Smooth muscle cell (in vitro differentiated cells): Measurements from ENCODE around the gene CACNA1B. TPM values are rescaled to one million over a fixed set of nuclear protein-coding genes. Genes with fewer than 3 reads are reported as not detected.

ENCODE experiments used
- DNase-seq: peaks from one replicate; lab custom pipeline; 2025; ENCODE audit not compliant: unreplicated experiment; lab: John Stamatoyannopoulos, UW
- H2AFZ ChIP-seq: fragments of 200-600 bp; sonication (generic); 2 replicates; pipeline ENCODE4 v1.6.0; 2016; ENCODE audit warnings: antibody characterized with exemption, low read depth, mild to moderate bottlenecking
- H3F3A ChIP-seq: fragments of 200-600 bp; sonication (generic); 2 replicates; pipeline ENCODE4 v1.6.0; 2017; ENCODE audit warnings: antibody characterized with exemption, low read depth
- H3K27ac ChIP-seq: fragments of 200-600 bp; sonication (generic); 2 replicates; pipeline ENCODE4 v1.5.1; 2016; ENCODE audit warnings: low read depth, mild to moderate bottlenecking
- H3K27me3 ChIP-seq: fragments of 200-600 bp; sonication (generic); 2 replicates; pipeline ENCODE4 v1.6.1; 2016; ENCODE audit warnings: low read depth, mild to moderate bottlenecking
- H3K36me3 ChIP-seq: fragments of 200-600 bp; sonication (generic); 2 replicates; pipeline ENCODE4 v1.5.1; 2016; ENCODE audit warnings: low read depth
- H3K4me1 ChIP-seq: fragments of 200-600 bp; sonication (generic); 2 replicates; pipeline ENCODE4 v1.5.1; 2016; ENCODE audit warnings: low read depth
- H3K4me2 ChIP-seq: fragments of 200-600 bp; sonication (generic); 2 replicates; pipeline ENCODE4 v1.6.0; 2016; ENCODE audit warnings: mild to moderate bottlenecking
- H3K4me3 ChIP-seq: fragments of 200-600 bp; sonication (generic); 2 replicates; pipeline ENCODE4 v1.5.1; 2016; ENCODE audit warnings: mild to moderate bottlenecking
- H3K79me2 ChIP-seq: fragments of 200-600 bp; sonication (generic); 2 replicates; pipeline ENCODE4 v1.6.0; 2016; ENCODE audit warnings: low read depth, mild to moderate bottlenecking
- H3K9ac ChIP-seq: fragments of 200-600 bp; sonication (generic); 2 replicates; pipeline ENCODE4 v1.6.0; 2016; ENCODE audit warnings: low read depth
- H3K9me3 ChIP-seq: fragments of 200-600 bp; sonication (generic); replicated peaks from 2 replicates; pipeline ENCODE4 v1.5.1; 2016; ENCODE audit warnings: low read depth
- H4K20me1 ChIP-seq: fragments of 200-600 bp; sonication (generic); 2 replicates; pipeline ENCODE4 v1.6.0; 2016; ENCODE audit warnings: low read depth
- CTCF ChIP-seq: fragments of 200-600 bp; sonication (generic); IDR thresholded peaks from 2 replicates; pipeline ENCODE4 v1.5.1; 2017; ENCODE audit warnings: borderline replicate concordance, mild to moderate bottlenecking, antibody characterized with exemption; ENCODE audit not compliant: insufficient read depth, poor library complexity, severe bottlenecking
- WGBS: methylation state at CpG from one replicate; pipeline ENCODE4 v1.1.7; 2016; ENCODE audit warnings: low lambda C conversion rate; 5-methylcytosine and 5-hydroxymethylcytosine counted together
- polyA plus RNA-seq: library from polyadenylated mRNA; unstranded; fragments of >200 nt; fragmentation: Nextera tagmentation; extraction: Ambion mirVana; gene quantifications from 2 replicates; pipeline ENCODE4 v1.2.1, GENCODE V29; 2016
- total RNA-seq: library from RNA; depleted of rRNA; stranded (reverse); fragments of >200 nt; gene quantifications from 2 replicates; pipeline ENCODE4 v1.2.3, GENCODE V29; 2014

Gene CACNA1B
- total and polyA plus RNA-seq, 2 experiments from 2014 or later, result 0.09 to 0.23 TPM

GRCh38 chr9:137865581-137866145 is 11.9 kb upstream of the CACNA1B start:
- H3K4me3 ChIP-seq, result no peak overlapping the region

GRCh38 chr9:137866226-137867141 is 11.1 kb upstream of the CACNA1B start:
- H3K4me2 ChIP-seq, result no peak overlapping the region
- no peaks in the 10 kb centered on the region for H3K4me1 ChIP-seq
- WGBS, result 75% methylated on average over 21 of the region's 21 CpGs
- no peaks in the 10 kb centered on the region for H3K36me3 ChIP-seq
- no peaks in the 10 kb centered on the region for H3F3A ChIP-seq
- no peaks in the 10 kb centered on the region for H4K20me1 ChIP-seq
- H3K9me3 ChIP-seq, result no peaks in the 10 kb centered on the region
- no peak overlapping the region for H2AFZ ChIP-seq
- H3K27me3 ChIP-seq, result no peaks in the 10 kb centered on the region
- H3K4me3 ChIP-seq, result no peak overlapping the region
- no peak overlapping the region for H3K27ac ChIP-seq
- no peaks in the 10 kb centered on the region for H3K79me2 ChIP-seq
- H3K9ac ChIP-seq, result no peak overlapping the region
- DNase-seq, result no peak
- no peak for TF ChIP-seq CTCF

More at GRCh38 chr9:137865581-137866145, 11.9 kb upstream of the CACNA1B start:
- Histone ChIP-seq H3K27me3 (no peaks in the 10 kb centered on the region), H4K20me1 (no peaks in the 10 kb centered on the region), H3F3A (no peaks in the 10 kb centered on the region), H3K27ac (no peak overlapping the region), H3K36me3 (no peaks in the 10 kb centered on the region), H2AFZ (no peak overlapping the region), H3K4me2 (no peak overlapping the region), H3K9me3 (peaks cover 3% of the 10 kb centered on the region), H3K79me2 (no peaks in the 10 kb centered on the region), H3K9ac (no peak overlapping the region), H3K4me1 (no peaks in the 10 kb centered on the region)
- TF ChIP-seq CTCF, result no peak
- DNase-seq, result no peak
- 54% methylated on average over 18 of the region's 18 CpGs for WGBS

- no peak for DNase-seq
- H3K36me3 ChIP-seq, result no peaks in the 10 kb centered on the region
- no peak for TF ChIP-seq CTCF
- H3K4me1 ChIP-seq, result no peaks in the 10 kb centered on the region
- peaks cover 12% of the 10 kb centered on the region for H3K27me3 ChIP-seq
- no peaks in the 10 kb centered on the region for H4K20me1 ChIP-seq
- no peak overlapping the region for H3K9ac ChIP-seq
- 100% methylated on average over 1 of the region's 3 CpGs for WGBS
- no peak overlapping the region for H2AFZ ChIP-seq
- H3F3A ChIP-seq, result no peaks in the 10 kb centered on the region
- H3K27ac ChIP-seq, result no peak overlapping the region
- no peaks in the 10 kb centered on the region for H3K79me2 ChIP-seq
- no peak overlapping the region for H3K4me2 ChIP-seq
- no peak overlapping the region for H3K4me3 ChIP-seq
- no peaks in the 10 kb centered on the region for H3K9me3 ChIP-seq
Measured at GRCh38 chr9:137870432-137870831, 7.2 kb upstream of the CACNA1B start.
